Peyer's patch (tissue), 4 donors: ENCODE measurements around the gene METAP1D. TPM values are rescaled to one million over a fixed set of nuclear protein-coding genes. Genes with fewer than 3 reads are reported as not detected.
"Not testable (repeated sequence)": the region's sequence is repeated elsewhere in the genome, so short reads cannot be mapped to it uniquely, and the experiment has no call there.

Experiments used
- DNase-seq, 3 donors: peaks; one replicate each; pipeline ENCODE4 v3.0.0-alpha.2; 2017 to 2019
- H3K27ac ChIP-seq, 4 donors: fragments of 200-600 bp; sonication (generic); one replicate each; pipeline ENCODE4 v1.5.1; 2016 to 2019
- H3K27me3 ChIP-seq, 2 donors: fragments of 200-600 bp; sonication (generic); one replicate each; pipeline ENCODE4 v1.5.1; 2019
- H3K36me3 ChIP-seq, 3 donors: fragments of 200-600 bp; sonication (generic); one replicate each; pipeline ENCODE4 v1.5.1; 2016 to 2019
- H3K4me1 ChIP-seq, 4 donors: fragments of 200-600 bp; sonication (generic); one replicate each; pipeline ENCODE4 v1.5.1; 2016 to 2019
- H3K4me3 ChIP-seq, 4 donors: fragments of 200-600 bp; sonication (generic); 1 replicate in 3 of 4; 2 replicates in 1 of 4; pipeline ENCODE4 v1.5.1; 2016 to 2019; ENCODE audit warnings: mild to moderate bottlenecking in 1 of 4
- H3K9me3 ChIP-seq, 4 donors: fragments of 200-600 bp; sonication (generic); one replicate each; pipeline ENCODE4 v1.5.1; 2016 to 2019; ENCODE audit warnings: mild to moderate bottlenecking in 1 of 4
- POLR2A ChIP-seq, 2 donors: fragments of 450-650 bp; IDR thresholded peaks; one replicate each; pipeline ENCODE4 v1.5.1; 2017; ENCODE audit warnings: antibody characterized with exemption in 2 of 2, mild to moderate bottlenecking in 2 of 2, moderate library complexity in 2 of 2
- total RNA-seq, 4 donors: library from RNA; depleted of rRNA; stranded (reverse); fragments of >200 nt; gene quantifications; one replicate each; pipeline ENCODE4 v1.1.0, GENCODE V29; 2016
- TF ChIP-seq, protein P1 (sequence below), 6 experiments: fragments of 450-650 bp in 4 of 6; fragments of 200-600 bp in 2 of 6; sonication (generic) in 1 of 6; IDR thresholded peaks; one replicate each; pipeline ENCODE4 v1.5.1; 2017 to 2019; ENCODE audit warnings: antibody characterized with exemption in 6 of 6, mild to moderate bottlenecking in 3 of 6, moderate library complexity in 1 of 6

Gene METAP1D
- total RNA-seq, 4 donors from 2014 or later: 3.3 to 33.0 (median 6.5) TPM

DNA sequence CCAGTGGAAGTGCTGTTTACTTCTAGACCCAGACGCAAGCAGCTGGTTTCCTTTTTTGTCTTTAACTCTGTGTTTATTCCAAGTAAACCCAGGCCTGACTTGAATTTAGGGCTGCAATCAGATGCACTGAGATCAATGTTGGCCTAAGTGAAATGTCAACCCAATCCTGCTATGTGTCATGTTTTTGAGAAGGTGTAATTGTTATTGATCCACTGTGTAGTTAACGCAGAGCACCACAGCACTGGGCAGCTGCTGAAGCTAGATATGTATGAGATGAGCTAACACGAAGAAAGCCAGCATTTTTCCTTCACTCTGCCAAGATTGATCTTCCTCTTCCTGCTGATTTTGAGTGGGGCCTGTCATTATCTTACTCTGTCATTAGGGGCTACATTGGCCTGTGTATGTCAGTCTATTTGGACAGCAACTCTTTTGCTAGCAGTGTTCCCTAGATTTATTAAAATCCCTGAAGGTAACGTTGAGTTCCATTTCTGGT lies 66.7 kb downstream of the METAP1D start:
- Histone ChIP-seq H3K4me1 (no peaks in the 10 kb centered on the region), H3K36me3 (no peaks in the 10 kb centered on the region), H3K27ac (no peak overlapping the region), H3K4me3 (no peak overlapping the region), H3K27me3 (no peaks in the 10 kb centered on the region), H3K9me3 (no peaks in the 10 kb centered on the region)
- no peak for TF ChIP-seq POLR2A (IDR thresholded peaks at IDR 0.05)
- TF ChIP-seq, protein P1, sequence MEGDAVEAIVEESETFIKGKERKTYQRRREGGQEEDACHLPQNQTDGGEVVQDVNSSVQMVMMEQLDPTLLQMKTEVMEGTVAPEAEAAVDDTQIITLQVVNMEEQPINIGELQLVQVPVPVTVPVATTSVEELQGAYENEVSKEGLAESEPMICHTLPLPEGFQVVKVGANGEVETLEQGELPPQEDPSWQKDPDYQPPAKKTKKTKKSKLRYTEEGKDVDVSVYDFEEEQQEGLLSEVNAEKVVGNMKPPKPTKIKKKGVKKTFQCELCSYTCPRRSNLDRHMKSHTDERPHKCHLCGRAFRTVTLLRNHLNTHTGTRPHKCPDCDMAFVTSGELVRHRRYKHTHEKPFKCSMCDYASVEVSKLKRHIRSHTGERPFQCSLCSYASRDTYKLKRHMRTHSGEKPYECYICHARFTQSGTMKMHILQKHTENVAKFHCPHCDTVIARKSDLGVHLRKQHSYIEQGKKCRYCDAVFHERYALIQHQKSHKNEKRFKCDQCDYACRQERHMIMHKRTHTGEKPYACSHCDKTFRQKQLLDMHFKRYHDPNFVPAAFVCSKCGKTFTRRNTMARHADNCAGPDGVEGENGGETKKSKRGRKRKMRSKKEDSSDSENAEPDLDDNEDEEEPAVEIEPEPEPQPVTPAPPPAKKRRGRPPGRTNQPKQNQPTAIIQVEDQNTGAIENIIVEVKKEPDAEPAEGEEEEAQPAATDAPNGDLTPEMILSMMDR (IDR thresholded peaks at IDR 0.05): no peak
- no peak for DNase-seq

DNA sequence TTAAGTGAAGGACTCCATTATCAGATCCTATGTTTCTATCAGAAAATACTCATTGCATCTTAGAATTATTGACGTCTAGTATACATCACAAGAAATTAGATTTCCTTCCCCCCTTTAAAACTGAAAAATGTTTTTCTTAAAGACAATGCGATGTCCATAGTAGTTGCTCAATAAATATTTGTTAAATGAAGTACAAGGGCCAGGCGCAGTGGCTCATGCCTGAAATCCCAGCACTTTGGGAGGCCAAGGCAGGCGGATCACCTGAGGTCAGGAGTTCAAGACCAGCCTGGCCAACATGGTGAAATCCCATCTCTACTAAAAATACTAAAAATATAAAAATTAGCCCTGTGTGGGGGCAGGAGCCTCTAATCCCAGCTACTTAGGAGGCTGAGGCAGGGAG lies 68.2 kb downstream of the METAP1D start:
- not testable (repeated sequence) for H3K4me3 ChIP-seq, H3K4me1 ChIP-seq, H3K36me3 ChIP-seq, H3K9me3 ChIP-seq, DNase-seq, H3K27ac ChIP-seq, H3K27me3 ChIP-seq

DNA sequence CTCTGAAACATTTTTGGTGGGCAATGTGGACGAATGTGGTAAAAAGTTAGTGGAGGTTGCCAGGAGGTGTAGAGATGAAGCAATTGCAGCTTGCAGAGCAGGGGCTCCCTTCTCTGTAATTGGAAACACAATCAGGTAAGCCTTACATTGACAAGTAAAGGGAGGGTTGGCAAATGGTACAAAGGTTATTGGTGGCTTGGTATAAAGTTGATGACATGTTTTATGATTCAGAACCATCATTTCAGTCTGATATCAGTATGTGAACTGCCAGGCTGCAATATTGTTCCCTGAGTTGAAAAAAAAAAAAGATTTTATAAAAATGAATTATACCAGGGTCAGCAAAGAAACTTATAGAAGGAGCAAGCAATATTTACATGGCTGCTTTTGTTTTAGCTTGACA lies 71.2 kb downstream of the METAP1D start:
- Histone ChIP-seq H3K4me3 (no peak overlapping the region), H3K36me3 (no peaks in the 10 kb centered on the region), H3K27ac (no peak overlapping the region), H3K27me3 (no peaks in the 10 kb centered on the region), H3K9me3 (no peaks in the 10 kb centered on the region), H3K4me1 (no peaks in the 10 kb centered on the region)
- no peak for DNase-seq
- TF ChIP-seq, protein P1 (IDR thresholded peaks at IDR 0.05): no peak
- TF ChIP-seq POLR2A (IDR thresholded peaks at IDR 0.05): no peak

DNA sequence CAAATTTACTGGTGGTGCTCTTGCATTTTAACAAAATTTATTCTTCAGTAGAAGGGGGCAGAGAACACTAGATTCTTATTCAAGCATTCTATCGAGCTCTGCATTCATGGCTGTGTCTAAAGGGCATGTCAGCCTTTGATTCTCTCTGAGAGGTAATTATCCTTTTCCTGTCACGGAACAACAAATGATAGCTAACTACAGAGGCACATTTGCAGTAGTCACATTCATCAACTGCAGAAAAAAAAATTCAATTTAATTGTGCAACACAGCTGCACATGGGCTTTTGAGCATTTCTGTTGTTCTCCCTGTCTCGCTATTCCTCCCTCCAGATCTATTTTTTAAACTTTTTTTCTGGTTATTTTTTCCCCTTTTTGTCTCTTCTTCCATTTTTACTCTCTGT lies 72.5 kb downstream of the METAP1D start:
- H3K4me3 ChIP-seq: no peak overlapping the region
- TF ChIP-seq, protein P1 (IDR thresholded peaks at IDR 0.05): no peak
- TF ChIP-seq POLR2A (IDR thresholded peaks at IDR 0.05): no peak
- no peaks in the 10 kb centered on the region for H3K27me3 ChIP-seq
- H3K9me3 ChIP-seq: no peaks in the 10 kb centered on the region
- DNase-seq: no peak
- no peaks in the 10 kb centered on the region for H3K36me3 ChIP-seq
- no peak overlapping the region for H3K27ac ChIP-seq
- no peaks in the 10 kb centered on the region for H3K4me1 ChIP-seq

DNA sequence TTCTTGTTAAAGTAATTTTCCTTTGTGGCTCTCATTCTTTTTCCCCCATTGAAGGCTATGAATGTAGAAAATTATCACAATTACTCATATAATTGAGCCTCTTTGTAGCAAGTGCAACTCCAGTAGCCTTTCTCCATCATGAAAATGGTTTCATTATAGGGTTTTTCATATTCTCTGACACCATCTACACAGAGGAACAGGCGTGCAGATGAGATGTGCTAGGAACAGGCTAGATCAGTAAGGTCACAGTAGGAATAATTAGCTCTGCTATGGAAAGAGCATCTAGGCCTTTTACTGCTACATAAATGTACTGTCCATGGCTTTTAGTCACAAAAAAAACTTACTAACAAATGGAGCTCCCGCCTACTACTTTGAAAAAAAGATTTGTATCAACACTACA lies 73.0 kb downstream of the METAP1D start:
- no peak overlapping the region for H3K4me3 ChIP-seq
- H3K9me3 ChIP-seq: no peaks in the 10 kb centered on the region
- TF ChIP-seq, protein P1 (IDR thresholded peaks at IDR 0.05): no peak
- no peak for TF ChIP-seq POLR2A (IDR thresholded peaks at IDR 0.05)
- H3K27me3 ChIP-seq: no peaks in the 10 kb centered on the region
- no peak overlapping the region for H3K27ac ChIP-seq
- H3K4me1 ChIP-seq: no peaks in the 10 kb centered on the region
- no peaks in the 10 kb centered on the region for H3K36me3 ChIP-seq
- DNase-seq: no peak

DNA sequence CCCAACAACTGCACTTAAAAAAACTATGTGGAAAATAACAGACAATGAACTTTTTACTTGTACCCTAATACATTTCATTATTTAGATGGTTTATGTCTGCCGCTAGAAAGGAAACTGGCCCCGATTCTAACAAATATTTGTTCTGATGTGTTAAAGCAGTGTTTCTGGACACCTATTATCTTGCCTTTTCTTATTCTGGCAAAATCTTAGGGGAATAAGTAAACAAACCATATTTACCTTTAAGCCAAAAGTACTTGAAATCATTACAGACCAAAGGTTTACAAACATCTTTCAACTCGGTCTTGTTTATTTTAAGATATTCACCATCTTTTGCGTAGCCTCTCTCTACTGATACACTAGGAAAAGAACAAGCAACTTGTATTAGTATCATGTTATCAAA lies 73.8 kb downstream of the METAP1D start:
- Histone ChIP-seq H3K4me3 (no peak overlapping the region), H3K4me1 (no peaks in the 10 kb centered on the region), H3K27ac (no peak overlapping the region), H3K36me3 (no peaks in the 10 kb centered on the region), H3K27me3 (no peaks in the 10 kb centered on the region), H3K9me3 (no peaks in the 10 kb centered on the region)
- DNase-seq: no peak
- TF ChIP-seq POLR2A (IDR thresholded peaks at IDR 0.05): no peak
- TF ChIP-seq, protein P1 (IDR thresholded peaks at IDR 0.05): no peak
